Activated CD8-positive, alpha-beta memory T cell treated with anti-CD3 and anti-CD28 coated beads, Interleukin-2, amount 50 U/mL, for 4 hours (primary cell): ENCODE measurements around the gene SH3RF1.

ENCODE experiments used
- DNase-seq: peaks from one replicate; pipeline ENCODE4 v3.0.0-alpha.2; 2020

The SH3RF1 gene

GRCh38 chr4:169098532-169098931 is 172.2 kb downstream of the SH3RF1 start:
- no peak for DNase-seq

GRCh38 chr4:169098054-169098497 is 172.7 kb downstream of the SH3RF1 start:
- DNase-seq: no peak

GRCh38 chr4:169096221-169096620 is 174.5 kb downstream of the SH3RF1 start:
- DNase-seq: no peak

- DNase-seq: no peak
Observed at GRCh38 chr4:169094656-169095231, 176.0 kb downstream of the SH3RF1 start.

- no peak for DNase-seq
Observed at GRCh38 chr4:169092889-169093522, 177.8 kb downstream of the SH3RF1 start.

GRCh38 chr4:169090484-169091215 is 180.1 kb downstream of the SH3RF1 start:
- DNase-seq: no peak

DNA sequence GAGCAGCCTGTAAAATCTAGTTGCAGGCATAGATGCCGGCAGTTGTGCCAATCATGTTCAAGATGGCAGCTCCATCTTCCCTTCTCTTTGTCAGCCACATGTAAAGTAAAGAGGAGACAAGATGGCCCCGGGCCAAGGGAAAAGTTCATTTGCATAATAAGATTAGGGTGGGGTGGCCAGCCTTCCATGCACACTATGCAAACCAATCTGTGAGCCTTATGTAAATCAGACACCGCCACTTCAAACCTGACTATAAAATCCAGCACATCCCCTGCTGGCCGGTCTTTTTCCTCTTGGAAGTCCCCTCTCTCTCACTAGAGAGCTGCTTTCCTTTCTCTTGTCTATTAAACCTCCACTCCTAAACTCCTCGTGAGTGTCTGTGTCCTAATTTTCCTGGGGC is 181.8 kb downstream of the SH3RF1 start:
- DNase-seq: no peak

DNA sequence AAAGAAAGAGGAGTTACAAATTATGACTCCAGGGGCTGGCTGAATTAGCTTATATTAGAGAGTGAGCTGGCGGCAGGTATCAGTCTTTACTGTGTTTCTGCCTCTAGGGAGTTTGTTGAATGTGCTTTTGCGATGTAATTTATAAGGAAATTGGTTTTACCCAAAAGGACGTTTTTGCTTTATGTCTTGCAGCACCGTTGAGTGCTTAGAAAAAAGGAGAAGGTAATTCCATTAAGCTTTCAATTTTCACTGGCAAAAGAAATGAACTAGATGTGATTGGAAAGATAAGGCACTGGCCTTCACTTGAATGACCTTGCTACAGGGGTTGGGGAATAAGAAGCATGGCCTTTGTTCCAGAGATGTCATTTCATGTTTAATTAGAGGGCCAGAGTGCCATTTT is 185.8 kb downstream of the SH3RF1 start:
- DNase-seq: no peak

GRCh38 chr4:169080981-169081380 is 189.8 kb downstream of the SH3RF1 start:
- DNase-seq: no peak

GRCh38 chr4:169079942-169080827 is 190.6 kb downstream of the SH3RF1 start:
- DNase-seq: no peak

DNA sequence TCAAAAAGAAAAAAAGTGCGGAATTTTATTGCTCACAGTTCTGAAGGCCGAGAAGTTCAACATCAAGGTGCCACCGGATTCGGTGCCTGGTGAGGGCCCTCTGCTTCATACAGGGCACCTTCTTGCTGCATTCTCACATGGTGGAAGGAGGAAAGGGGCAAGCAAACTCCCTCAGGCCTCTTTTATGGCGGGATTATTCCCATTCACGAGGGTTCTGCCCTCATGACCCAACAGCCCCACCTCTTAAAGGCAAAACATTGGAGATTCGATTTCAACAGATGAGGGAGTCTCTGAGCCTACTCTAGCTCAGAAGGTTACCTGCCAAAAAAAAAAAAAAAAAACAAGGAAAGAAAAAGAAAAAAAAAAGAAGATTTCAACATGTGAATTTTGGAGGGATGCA is 196.6 kb downstream of the SH3RF1 start:
- no peak for DNase-seq

GRCh38 chr4:169071747-169072146 is 199.0 kb downstream of the SH3RF1 start:
- DNase-seq: no peak

DNA sequence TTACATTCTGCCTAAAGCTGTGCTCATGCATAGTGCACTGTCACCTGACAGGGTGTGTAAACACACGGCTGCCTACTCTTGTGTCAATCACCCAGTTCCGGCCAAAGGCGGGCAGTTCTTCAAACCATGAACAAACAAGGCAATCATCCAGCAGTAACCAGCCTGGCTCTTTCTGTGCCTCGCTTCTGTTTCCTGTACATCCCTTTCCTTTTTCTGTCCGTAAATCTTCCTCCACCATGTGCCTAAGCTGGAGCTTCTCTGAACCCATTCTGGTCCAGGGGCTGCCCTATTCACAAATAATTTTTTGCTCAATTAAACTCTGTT is 199.9 kb downstream of the SH3RF1 start:
- DNase-seq: no peak

DNA sequence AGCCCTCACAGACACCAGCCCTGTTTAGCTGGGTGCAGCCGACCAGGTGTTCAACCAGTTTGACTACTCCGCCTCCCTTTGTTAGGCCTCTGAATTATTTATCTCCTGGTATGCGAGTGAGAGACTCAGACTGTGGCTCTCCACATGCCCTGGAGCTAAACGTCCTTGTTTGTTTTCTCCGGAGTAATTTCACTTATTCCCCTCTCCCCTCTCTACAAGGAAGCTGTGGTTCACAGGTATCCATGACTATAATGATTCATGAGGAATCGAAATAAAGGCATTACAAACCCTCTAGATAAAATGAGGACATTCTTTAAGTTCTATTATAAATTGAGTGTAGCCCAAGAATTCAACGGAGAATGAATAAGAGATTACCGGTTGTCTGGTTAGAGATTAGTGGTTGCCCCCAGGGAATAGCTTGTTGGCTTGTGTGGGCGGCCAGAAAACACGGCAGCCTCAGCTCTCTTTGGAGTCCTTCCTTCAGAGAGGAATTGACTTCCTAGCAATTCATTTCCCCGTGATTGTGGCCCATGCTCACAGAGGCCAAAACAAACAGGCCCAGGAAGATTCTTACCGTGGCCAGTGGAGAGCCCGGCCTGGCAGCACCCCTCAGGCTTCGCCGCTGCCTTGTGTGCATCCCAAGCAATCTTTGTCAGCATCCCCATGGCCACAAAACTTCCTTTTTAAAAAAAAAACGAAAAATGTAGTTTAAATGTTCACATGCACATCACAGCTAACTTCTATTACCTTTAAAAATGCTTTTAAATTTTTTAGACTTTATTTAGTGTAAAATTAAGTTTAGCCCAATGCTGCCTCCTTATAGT is 200.5 kb downstream of the SH3RF1 start:
- no peak for DNase-seq

DNA sequence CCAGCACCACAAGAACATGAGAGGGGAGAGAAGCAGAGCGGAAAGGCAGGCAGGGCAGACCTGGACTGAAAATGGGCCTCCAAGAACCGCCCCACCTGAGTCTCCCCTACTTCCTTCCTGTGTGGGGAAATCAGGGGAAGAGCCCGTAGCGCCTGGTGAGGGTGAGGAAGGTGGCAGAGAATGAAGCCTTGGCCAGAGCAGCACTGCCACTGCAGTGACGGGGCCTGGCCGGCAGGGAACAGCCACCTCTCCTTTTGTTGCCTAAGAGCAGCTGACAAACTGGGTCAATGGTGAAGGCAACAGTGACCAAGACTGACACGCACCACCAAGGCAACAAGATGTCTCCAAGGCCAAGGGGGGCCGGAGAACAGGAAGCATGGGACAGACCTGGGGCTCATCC is 202.3 kb downstream of the SH3RF1 start:
- DNase-seq: no peak

DNA sequence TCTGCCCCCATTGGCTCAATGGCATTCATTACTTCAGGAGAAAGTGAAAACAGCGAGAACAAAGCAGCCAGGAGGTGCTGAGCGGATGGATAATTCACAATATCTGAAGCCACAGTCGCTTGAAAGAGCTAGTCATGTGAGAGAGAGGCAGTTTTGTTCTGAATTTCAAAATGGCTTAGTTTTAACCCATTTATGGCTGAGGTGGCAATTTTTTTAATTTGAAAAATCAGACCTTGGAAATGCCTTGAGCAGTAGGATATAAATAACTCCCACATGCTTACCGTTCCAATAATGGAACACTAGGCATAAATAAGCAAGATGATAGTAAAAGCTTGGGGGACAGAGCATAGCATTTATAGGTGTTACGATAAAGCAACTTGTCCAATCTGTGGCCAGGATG is 203.8 kb downstream of the SH3RF1 start:
- no peak for DNase-seq

DNA sequence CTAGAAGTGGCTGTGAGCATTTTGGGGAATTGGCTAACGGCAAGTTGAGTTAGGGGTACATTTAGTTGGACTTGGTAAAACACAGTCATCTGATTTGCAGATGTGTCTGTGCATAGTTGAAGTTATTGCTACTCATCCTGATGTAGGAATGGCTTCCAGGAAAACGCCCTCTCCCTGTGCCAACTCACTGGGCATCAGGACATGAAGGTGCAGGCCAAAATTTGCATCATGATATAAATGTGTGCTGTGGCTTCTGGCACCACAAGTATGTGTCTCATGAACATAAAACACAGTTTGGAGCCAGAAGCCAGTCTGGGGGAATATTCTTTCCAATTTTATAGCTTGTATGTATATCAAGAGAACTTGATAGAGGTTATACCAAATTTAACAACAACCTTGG is 206.5 kb downstream of the SH3RF1 start:
- no peak for DNase-seq

- no peak for DNase-seq
Observed at GRCh38 chr4:169063441-169063840, 207.3 kb downstream of the SH3RF1 start.

GRCh38 chr4:169062897-169063244 is 207.9 kb downstream of the SH3RF1 start:
- DNase-seq: no peak

DNA sequence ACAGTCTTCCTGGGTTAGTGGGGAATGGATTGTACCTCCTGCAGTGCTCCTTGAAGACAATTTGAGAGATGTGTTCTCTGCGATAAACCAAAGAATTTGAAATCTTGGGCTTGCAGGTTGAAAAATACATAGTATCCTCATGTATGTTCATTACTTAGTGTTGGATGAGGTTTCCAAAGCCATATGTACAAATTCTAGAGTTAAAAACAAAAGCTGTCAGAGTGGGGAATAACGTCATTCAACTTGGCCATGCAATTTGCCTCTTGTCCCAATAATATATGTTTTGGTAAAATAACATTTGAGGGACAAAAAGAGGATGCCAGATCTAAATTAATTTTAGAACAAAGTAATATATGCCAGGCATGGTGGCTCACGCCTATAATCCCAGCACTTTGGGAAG is 209.4 kb downstream of the SH3RF1 start:
- no peak for DNase-seq

- DNase-seq: no peak
Observed at GRCh38 chr4:169060391-169061091, 210.2 kb downstream of the SH3RF1 start.
